MV-4-11 (cell line): Measurements from ENCODE around the gene STX10.
"Not testable (repeated sequence)": the region's sequence is repeated elsewhere in the genome, so short reads cannot be mapped to it uniquely, and the experiment has no call there.

Source experiments
- DNase-seq: peaks from one replicate; lab custom pipeline; 2025; lab: John Stamatoyannopoulos, UW

Gene STX10

GRCh38 chr19:13164343-13165161 is 14.4 kb upstream of the STX10 start:
- peak; percentile 53 for DNase-seq

- peak; percentile 37 for DNase-seq
These were observed 13.6 kb upstream of the STX10 start for GRCh38 chr19:13163609-13164342.

- DNase-seq, result peak; percentile 98
These were observed 12.8 kb upstream of the STX10 start for GRCh38 chr19:13162724-13163608.

DNA sequence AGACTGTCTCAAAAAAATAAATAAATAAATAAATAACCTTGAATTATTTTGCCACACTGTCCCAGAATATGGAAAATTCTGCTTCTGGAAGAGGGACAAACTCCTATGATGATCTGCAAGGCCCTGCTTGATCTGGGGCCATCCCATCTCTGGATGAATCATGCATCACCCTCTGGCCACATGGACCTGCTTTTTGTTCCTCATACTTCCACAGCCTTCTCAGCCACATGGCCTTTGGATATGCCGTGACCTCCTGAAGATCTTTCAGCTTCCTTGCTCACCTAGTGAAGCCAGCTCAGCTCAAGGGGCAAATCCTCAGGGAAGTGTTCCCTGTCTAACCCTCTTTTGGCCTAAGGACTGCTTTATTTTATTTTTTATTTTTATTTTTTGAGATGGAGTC is 10.4 kb upstream of the STX10 start:
- peak; percentile 72 for DNase-seq

GRCh38 chr19:13159713-13160112 is 9.5 kb upstream of the STX10 start:
- DNase-seq, result no peak

GRCh38 chr19:13155472-13156359 is 5.5 kb upstream of the STX10 start:
- peak; percentile 72 for DNase-seq

DNA sequence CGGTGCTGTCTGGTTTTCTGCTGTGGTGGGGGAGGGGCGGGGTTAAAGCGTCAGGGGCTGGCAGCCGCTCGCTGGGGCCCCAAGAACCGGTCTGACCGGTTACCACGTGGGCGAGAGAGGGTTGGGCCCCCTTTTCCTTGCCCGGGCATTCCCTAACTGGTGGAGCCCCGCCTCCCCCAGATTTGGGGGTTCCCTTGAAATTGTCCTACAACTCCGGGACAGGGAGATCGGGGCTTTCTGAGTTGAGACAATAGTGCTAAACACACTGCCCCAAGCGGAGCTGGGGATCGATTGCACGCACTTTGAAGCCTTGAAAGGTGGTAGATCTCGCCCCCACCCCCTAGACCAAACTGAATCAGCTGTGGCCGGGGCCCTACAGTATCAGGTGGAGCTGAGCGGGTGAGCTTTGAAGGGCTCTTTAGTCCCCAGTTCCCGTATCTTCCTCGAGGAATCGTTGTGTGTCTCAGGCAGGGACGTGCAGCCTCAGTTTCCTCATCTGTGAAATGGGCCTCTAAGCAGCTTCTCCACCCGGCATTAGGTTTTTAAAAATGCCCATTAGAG is 4.8 kb upstream of the STX10 start:
- DNase-seq, result peak; percentile 48

DNA sequence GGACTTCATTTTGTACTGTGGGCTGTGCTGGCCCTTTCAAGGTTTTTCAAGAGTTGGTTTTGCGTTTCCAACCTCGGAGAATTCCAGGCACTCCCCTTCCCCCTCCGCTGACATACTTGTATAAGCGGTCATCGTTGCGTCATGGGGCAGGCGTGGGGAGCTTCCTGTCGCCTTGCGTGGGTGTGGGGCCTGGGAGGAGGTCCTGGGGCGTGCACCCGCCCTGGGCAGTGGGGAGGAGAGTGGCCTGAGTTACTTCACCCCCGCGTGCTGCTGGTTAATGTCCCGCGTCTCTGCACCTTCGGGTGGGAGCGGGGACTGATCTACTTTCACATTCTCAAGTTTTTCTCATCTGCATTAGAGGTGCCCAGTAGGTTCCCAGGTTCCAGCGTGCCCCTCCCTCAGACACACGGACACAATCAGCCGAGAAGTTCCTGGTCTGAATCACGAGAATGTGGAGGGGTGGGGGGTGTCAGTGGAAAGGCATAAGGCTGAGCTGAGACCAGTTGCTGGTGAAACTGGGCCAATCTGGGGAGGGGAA is 4.1 kb upstream of the STX10 start:
- DNase-seq, result peak; percentile 87

- peak; percentile 56 for DNase-seq
These were observed 3.5 kb upstream of the STX10 start for GRCh38 chr19:13153569-13154240.

GRCh38 chr19:13152974-13153568 is 2.9 kb upstream of the STX10 start:
- DNase-seq, result peak; percentile 94

- DNase-seq, result no peak
These were observed 2.3 kb upstream of the STX10 start for GRCh38 chr19:13152356-13152973.

DNA sequence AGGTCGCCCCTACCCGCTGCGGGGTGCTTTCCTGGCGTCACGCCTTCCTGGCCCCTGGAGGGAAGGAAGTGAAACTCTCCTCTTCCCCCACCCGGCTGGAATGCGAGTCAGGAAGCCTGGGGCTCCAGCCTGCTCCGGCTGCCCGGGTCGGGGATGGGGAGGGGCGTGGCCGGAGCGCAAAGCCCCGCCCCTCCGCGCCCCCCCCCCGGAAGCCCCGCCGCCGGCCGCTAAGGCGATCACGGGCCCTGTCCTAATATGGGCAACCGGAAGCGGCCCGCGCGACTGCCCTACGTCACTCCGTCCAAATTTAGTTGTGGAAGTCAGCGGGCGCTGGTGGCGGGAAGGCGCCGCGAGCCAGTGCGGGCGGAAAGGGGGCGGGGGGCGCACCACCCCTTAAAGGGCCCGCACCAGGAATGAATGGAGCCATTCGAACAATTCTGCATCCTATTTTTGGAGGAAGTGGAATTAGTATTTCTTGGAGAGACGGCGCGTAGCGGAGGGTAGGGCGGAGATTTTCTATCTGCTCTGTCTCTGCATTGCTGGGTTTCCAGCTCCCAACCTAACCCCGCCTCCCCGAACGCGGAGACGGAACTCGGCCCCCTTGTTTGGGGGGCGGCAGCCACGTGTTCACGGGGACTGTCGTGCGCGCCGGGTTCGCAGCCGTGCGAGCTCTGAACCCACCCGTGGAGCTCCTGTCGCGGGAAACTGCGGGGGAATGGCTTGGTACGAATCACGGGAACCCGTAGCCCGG is 1.6 kb upstream of the STX10 start:
- DNase-seq, result peak; percentile 99

GRCh38 chr19:13150931-13151604 is 893 bp upstream of the STX10 start:
- DNase-seq, result no peak

DNA sequence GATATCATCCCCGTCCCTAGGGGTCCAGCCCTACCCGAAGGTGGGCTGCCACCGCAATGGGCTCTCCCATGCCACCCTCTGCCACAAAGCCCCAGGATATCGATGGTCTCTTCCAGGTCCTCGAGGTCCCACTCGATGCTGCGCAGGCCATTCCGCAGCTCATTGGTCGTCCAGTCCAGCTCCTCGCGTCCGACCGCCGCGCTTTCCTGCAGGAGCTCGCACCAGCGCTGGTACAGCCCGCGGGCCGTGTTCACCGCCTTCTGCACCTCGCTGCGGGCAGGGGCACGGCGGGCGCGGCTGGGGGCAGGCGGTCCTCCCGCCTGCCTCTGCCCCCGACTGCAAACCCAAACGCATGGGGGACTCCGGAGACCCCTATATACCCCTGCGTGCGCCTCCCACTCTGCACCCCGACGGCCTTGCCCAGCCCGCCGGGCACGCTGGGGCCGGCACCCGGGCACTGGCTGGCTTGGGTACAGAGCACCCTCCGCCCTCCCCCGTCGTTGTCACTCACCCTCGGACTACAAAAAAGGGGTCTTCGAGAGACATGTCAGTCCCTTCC is 468 bp downstream of the STX10 start:
- no peak for DNase-seq

DNA sequence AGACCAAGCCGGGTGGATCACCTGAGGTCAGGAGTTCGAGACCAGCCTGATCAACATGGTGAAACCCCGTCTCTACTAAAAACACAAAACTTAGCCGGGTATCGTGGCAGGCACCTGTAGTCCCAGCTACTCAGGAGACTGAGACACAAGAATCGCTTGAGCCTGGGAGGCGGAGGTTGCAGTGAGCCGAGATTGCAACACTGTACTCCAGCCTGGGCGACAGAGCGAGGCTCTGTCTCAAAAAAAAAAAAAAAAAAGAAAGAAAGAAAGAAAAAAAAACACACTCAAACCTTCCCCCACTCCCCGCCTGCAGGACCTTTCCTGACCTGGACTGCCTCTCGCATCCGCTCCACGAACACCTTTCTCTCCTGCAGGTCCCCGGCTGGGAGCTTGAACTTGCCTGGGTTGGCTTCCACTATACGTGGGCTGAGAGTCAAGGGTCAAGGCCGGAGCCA is 975 bp downstream of the STX10 start:
- not testable (repeated sequence) for DNase-seq

DNA sequence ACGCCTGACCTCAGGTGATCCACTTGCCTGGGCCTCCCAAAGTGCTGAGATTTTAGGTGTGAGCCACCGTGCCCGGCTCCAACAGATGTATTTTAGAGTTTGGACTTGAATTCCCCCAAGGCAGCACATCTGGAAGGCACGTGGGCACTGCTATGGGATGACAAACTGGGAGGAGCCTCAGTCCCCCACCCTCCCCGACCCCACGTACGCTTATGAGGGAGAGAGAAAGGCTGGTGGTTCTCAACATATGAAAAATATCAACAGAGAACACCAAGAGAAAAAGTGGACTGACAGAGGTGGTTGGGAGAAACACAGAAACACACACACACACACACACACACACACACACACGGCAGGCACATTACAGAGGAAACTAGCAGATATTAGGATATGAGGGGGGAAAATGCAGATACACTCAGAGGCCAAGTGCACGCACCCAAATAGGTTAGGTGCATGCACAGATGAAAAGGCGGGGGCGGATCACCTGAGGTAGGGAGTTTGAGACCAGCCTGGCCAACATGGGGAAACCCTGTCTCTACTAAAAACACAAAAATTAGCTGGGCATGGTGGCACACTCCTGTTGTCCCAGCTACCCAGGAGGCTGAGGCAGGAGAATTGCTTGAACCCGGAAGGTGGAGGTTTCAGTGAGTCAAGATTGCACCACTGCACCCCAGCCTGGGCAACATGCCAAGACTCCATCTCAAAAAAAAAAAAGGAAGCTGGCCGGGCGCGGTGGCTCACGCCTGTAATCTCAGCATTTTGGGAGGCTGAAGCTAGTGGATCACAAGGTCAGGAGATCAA is 3.2 kb downstream of the STX10 start:
- peak; percentile 88 for DNase-seq
